GM19455 (cell line): ENCODE results near the gene MARK1.
"Not testable (repeated sequence)": the region's sequence is repeated elsewhere in the genome, so short reads cannot be mapped to it uniquely, and the experiment has no call there.

ENCODE experiments used
- ATAC-seq: cut with Tn5 transposase; IDR thresholded peaks from one replicate; pipeline ENCODE4 v1.9.1; 2021; ENCODE audit not compliant: unreplicated experiment

MARK1 gene

DNA sequence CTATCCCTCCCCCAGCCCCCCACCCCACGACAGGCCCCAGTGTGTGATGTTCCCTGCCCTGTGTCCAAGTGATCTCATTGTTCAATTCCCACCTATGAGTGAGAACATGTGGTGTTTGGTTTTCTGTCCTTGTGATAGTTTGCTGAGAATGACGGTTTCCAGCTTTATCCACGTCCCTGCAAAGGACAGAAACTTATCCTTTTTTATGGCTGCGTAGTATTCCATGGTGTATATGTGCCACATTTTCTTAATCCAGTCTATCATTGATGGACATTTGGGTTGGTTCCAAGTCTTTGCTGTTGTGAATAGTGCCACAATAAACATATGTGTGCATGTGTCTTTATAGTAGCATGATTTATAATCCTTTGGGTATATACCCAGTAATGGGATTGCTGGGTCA, 77.7 kb downstream of the MARK1 start:
- ATAC-seq, result not testable (repeated sequence)

DNA sequence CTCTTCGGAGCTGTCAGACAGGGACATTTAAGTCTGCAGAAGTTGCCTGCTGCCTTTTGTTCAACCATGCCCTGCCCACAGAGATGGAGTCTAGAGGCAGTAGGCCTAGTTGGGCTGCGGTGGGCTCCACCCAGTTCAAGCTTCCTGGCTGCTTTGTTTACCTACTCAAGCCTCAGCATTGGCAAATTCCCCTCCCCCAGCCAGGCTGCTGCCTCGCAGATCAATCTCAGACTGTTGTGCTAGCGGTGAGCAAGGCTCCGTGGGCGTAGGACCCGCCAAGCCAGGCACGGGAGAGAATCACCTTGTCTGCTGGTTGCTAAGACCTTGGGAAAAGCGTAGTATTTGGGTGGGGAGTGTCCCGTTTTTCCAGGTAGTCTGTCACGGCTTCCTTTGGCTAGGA, 83.2 kb downstream of the MARK1 start:
- ATAC-seq, result not testable (repeated sequence)

DNA sequence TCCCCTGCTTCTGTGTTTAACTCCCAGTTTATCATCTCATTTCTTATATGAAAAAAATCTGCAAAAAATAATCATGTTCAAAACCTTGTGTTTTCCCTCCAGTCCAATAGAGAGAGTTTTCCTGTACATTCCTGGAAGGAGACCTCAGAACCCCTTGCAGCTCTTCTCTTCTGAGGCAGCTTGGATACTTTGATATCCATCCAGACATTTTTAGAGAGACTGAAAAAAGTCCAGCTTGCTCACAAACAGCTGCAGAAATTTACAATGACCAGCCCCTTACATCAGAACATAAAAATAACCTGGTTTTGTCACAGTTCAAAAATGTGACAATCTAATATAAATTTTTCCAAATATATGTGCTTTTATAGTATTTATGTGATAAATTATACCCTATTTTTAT, 88.9 kb downstream of the MARK1 start:
- ATAC-seq, result no peak

DNA sequence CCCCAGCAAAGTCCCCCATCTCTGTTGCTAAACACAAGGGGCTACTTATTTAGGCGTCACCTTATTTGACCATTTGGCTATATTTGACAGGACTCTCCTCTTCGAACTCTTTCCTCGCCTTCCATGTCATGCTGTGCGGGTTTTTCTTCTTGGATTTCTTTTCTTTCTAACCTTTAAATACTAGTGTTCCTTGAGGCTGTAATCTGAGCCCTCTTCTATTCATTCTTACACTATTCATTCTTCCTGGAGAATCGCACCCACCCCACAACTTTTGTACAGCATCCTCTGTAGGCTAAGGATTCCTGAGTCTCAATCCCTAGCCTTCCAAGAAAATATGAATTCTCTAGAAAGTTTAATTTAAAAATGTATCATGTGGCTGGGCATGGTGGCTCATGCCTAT, 100.5 kb downstream of the MARK1 start:
- no peak for ATAC-seq

DNA sequence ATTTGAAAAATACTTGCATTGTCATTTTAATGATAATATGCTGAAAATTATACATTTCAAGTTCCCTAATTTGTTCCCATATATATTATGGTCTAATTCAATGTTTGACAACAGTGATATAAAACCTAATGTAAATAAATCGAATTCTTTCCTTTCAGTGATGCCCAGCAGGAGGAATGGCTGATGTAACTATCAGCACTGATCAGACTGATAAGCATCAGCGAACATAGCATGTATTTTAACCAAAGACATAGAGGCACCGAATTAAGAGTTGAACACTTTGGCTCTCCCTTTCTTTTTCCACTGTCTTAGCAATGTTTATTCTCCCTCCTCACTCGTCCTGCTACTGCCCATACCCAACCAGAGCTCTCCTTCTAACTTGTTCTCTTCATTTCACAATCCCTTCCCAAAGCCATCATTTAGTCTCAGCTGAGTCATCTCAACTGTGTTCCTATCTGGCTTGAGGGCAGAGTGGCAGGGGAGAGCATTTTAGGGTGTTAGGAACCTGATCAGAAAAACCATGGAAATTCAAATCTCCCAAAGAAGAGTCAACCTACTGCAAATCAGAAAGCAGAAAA, 103.4 kb downstream of the MARK1 start:
- ATAC-seq, result no peak

DNA sequence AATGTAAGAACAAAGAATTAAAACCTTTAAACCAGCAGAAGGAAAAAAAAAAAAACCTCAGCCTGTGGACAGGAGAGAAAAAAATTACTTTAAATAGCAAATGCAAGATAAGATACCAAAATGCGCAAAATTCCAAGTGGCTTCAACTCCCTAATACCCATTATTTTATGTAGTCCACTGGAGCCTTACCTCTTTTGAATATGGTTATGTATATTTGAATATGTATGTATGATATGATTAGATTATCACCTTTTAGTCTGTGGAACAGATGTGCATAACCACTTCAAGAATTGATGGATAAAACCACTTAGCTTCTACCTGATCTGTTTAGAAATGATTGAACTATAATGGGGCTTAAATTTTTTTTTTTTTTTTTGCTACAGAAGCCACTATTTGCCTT, 109.8 kb downstream of the MARK1 start:
- ATAC-seq, result no peak

DNA sequence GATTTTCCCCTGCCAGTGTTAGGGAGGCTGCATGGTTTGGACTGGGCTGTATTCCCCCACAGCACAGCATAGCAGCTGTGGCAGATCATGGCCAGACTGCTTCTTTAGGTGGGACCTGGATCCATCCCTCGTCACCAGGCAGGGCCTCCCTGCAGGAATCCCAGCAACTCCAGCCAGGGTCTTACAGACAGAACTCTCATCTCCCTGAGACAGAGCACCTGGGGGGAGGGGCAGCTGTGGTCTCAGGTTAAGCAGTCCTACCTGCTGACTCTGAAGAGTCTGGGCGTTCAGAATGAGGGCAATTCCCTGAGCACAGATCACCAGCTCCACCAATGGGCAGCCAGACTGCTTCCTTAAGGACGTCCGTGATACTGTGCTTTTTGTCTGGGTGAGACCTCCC, 114.3 kb downstream of the MARK1 start:
- ATAC-seq, result no peak

DNA sequence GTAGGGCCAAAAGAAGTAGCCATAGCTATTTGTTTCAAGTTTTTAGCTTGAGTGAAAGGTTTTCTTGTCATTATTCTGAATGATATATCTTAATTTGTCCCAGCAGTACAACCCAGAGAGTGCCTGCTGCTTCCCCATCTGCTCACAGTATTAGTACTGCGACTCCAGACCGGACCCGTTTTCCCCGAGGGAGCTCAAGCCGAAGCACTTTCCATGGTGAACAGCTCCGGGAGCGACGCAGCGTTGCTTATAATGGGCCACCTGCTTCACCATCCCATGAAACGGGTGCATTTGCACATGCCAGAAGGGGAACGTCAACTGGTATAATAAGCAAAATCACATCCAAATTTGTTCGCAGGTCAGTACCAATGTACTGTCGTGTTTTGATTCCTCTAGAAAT, 125.1 kb downstream of the MARK1 start:
- no peak for ATAC-seq

DNA sequence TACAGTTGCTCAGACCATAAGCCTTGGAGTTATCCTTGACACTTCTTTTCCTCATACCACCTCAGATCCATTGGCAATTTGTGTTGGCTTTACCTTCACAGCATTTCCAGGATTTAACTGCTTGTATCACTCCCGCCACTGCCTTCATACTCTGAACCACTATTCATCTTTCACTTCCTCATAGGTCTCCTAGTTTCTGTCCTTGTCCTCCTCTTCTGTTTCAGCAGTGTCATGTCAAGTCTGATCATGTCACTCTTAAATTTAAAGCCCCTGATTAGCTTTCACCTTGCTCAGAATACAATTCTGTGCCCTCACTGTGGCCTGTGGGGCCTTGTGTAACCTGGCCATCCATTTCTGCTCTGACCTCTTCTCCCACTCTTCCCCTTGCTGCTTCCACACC, 127.6 kb downstream of the MARK1 start:
- ATAC-seq, result peak; percentile 77

DNA sequence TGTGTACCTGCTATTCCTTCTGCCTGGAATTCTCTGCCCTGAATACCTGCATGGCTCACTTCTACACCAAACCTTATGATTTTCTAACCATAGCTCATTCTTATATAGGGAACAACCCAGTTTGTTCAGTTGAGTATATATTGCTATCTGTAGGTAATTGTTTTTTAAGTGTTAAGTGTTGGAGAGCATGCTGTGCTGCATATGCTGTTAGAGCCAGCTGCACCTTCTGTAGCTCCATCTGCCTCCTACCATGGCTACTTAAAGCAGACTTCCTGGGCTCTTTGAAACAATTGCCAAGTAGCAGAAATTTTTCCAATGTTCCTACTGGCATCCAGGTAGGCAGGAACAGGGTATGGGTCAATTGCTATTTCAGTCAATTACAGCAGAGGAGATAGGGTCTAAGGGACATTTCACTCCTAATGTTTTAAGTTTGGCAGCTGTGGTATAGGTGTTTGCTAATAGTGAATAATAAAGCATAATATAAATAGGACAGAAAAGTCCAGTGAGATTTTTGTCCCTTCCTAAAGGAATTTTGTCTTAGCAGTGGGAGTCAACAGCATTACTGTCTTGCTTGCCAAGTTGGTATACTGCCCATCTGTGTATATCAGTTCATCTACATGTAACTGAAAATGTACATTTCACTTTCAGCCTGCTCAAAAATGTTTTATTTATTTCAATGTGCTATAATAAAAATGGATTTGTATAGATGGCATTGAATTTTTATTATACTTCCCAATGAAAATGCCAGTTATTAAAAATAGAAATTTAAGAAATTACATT, 128.2 kb downstream of the MARK1 start:
- ATAC-seq, result peak; percentile 30

DNA sequence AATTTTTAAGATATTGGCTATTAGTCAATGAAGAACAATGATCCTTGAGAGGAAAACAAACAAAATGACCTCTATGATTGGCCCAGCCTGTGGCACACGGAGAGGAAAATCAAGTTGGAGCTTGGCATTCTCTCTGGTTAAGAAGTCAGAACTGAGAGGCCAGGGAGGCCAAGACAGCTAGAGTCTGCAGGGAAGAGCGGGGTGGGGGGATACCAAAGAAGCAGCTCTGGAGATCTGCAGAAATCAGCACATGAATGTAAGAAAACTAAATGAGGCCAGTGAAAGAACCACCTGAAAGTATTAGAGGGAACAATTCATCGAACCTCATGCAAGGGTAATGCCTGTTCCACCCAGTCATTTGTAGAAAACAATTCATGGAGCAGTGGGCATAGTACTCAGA, 138.4 kb downstream of the MARK1 start:
- no peak for ATAC-seq

DNA sequence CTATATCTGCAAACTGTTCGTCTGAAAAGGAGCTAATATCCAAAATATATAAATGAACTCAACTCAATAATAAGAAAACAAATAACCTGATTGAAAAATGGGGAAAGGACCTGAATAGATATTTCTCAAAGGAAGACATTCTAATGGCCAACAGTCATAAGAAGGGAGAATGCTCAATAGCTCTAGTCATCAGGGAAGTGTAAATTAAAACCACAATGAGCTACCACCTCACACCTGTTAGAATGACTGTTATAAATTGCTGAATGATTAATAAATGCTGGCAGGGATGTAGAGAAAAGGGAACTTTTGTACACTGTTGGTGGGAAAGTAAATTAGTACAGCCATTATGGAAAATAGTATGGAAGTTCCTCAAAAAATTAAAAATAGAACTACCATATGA, 141.1 kb downstream of the MARK1 start:
- ATAC-seq, result no peak

DNA sequence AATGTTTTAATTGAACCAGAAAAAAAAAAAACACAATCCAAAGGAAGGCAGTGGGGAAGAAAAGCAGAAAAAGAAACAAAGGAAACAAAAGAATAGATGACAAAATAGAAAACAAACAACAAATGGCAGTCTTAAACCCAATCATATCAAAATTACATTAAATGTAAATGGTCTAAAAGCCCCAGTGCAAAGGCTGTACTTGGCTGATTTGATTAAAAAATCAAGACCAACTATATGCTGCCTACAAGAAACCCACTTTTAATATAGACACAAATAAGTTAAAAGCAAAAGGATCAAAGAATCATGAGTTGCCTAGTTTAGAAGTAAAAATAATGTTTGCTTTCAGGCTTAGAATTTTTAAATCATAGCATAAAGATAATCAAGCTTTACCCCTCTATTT, 142.4 kb downstream of the MARK1 start:
- ATAC-seq, result no peak

DNA sequence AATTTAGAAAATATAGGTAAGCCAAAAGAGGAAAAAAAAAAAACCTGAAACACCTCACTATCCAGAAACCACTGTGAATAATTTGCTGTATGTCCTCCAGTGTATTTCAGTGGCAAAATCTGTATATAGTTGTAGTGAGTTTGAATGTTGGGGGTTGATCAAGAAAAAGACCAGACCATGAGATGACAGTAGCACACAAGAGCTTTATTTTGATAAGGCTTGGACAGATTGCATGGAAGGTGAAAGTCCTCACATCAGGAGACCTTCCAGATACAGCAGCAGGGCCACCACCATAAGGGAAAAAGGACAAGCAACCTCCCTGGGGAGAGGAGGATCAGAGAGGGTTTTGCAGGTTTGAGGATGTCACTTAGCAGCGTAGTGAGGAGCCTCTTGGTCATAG, 146.0 kb downstream of the MARK1 start:
- no peak for ATAC-seq

DNA sequence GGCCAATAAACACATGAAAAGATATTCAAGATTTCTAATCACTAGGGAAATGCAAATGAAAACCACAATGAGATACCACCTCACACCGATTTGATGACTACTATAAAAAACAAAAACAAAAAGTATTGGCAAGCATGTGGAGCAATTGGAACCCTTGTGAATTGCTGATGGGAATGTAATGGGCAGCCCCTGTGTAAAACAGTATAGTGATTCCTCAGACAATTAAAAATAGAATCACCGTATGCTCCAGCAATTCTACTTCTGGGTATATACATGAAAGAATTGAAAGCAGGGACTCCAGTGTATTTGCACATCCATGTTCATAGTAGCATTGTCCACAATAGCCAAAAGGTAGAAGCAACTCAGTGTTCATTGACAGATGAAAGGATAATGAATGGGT, 149.3 kb downstream of the MARK1 start:
- ATAC-seq, result no peak

DNA sequence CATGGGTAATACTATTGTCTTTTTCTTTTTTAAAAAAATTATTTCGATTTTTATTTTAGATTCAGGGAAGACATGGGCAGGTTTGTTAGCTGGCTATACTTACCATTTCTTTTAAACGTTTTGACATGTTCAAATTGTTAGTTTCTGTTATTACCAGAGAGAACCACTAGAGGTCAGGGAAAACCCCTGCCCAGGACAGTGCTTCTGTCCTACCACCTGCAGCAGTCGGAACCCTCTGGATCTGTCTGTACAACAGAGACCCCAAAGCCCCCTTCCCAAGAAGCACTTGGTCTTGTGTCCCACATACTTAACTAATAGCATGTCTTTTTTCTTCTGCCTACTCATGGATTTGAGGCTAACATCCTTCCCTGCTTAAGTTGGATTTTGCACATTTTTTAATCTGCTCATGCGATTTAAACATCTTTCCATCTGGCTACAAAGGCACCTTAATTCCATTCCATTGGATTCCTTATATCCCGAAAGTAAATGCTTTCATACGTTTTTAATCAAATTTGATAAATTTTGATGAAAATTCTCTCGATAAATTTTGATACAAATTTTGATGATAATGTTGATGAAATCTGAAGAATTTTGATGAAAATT, 152.2 kb downstream of the MARK1 start:
- peak; percentile 95 for ATAC-seq

DNA sequence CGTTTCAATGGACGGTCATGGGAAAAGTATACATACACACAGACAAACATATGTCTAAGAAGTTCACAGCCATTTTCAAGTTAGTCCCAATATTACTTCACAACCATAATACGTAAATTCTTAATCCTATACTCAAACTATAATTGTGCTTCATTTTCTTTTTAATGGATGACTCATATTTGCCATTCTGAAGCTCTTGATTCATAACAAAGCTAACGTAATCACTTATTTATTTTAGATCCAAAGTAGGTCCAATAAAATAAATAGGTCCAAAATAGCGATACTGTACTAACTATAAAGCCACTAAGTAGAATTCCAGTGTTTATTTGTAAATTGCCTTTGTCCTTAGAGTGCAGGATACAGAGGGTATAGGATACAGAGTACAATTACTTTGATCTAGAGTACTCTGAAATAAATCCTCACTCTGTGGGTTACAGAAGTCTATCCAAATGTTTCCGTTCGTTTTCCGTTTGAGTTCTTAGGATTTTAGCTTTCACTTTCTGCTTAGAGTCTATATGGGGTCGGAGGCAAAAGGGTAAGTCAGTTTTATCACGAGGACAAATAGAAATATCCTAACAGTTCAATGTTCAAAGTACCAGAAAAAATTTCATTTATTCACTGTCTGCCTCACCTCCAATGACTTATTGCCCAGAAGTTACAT, 153.4 kb downstream of the MARK1 start:
- no peak for ATAC-seq

DNA sequence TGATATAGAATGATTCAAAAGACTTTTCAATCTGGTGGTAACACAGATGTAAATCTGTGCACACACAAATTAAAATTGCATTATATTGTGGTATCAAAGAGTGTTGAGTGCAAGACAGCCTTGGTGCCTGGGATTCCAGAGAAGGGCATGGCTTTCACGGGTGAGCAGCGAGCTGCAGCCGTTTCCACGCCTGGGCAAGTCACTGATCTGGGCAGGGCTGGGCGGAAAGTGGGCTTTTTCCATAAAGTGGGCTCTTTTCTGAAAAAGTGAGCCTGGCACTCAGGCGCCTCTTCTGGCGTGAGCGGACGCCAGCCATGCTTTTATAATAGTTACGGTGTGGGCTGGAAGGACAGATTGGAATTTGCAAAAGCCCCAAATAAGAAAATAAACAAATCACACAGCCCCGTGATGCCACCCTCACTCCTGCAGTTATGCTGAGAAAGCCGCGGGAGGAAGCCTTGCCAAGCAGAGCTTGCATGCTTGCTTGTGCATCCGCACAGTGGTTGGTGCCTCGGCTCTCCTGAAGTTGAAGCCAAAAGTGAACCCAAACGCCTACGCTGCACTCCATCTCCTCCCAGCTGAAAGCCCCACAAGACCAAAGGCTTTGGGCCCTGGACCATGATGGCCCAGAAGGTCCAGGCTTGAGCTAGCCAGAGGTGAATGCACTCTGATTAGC, 155.1 kb downstream of the MARK1 start:
- ATAC-seq, result no peak

DNA sequence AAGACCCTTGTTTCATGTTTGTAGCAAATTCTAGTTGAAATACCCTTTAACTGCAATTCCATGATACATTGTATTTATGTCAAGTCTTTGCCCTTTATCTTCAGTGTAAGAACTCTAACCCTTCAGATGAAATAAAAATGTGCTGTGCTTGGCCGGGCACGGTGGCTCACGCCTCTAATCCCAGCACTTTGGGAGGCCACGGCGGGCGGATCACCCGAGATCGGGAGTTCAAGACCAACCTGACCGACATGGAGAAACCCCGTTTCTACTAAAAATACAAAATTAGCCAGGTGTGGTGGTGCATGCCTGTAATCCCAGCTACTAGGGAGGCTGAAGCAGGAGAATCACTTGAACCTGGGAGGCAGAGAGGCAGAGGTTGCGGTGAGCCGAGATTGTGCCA, 155.8 kb downstream of the MARK1 start:
- ATAC-seq, result not testable (repeated sequence)

DNA sequence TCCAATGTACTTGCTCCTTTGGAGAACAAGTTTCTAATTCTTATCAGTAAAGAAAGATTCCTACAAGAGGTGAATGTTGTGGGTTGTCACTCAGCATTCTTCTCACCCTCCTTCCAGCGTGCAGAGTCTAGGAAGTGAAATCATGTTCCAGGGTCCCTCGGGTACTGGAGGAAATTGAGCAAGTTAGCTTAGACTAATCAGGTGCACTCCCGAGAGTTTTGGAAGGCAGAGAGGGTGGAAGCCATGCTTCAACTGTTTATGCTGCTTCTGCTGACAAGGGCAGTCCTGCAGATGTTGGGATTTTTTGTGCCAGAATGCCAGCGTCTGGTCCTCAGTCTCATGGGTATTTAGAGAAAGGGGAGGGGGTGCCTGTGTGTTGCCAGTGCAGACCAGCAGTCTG, 157.0 kb downstream of the MARK1 start:
- ATAC-seq, result no peak

DNA sequence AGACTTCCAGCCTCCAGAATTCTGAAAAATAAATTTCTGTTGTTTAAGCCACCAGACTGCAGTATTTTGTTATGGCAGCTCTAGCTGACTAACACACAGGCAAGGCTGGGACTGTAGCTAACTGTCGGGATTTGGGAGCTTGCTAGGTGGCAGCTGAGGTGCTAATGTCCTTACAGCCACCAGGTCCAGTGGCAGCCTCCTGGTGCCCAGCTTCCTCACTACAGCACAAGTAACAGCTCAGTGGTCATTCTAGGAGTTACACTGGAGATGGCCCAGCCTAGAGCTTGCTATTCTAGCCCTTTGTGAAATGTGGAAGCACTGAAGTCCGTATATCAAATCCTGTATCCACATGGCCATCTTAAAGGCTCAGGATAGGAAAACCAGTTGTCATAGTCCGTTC, 157.9 kb downstream of the MARK1 start:
- no peak for ATAC-seq
